Parathyroid adenoma (tissue), 2 donors: ENCODE measurements around the gene FLAD1.

Experiments
- H2AFZ ChIP-seq: fragments of 300-600 bp; sonication (generic); one replicate; pipeline ENCODE4 v1.7.0; 2017; ENCODE audit warnings: antibody characterized with exemption, mild to moderate bottlenecking
- H3K27ac ChIP-seq: fragments of 300-600 bp; sonication (generic); one replicate; pipeline ENCODE4 v1.7.0; 2017
- H3K27me3 ChIP-seq: fragments of 300-600 bp; sonication (generic); one replicate; pipeline ENCODE4 v1.7.0; 2017; ENCODE audit warnings: low read length; ENCODE audit not compliant: control insufficient read depth, insufficient read depth
- H3K36me3 ChIP-seq: fragments of 300-600 bp; sonication (generic); one replicate; pipeline ENCODE4 v1.7.0; 2017; ENCODE audit warnings: low read length; ENCODE audit not compliant: control insufficient read depth, insufficient read depth
- H3K4me1 ChIP-seq: fragments of 300-600 bp; sonication (generic); one replicate; pipeline ENCODE4 v1.7.0; 2017; ENCODE audit warnings: control low read depth
- H3K4me2 ChIP-seq: fragments of 300-600 bp; sonication (generic); one replicate; pipeline ENCODE4 v1.7.0; 2017; ENCODE audit warnings: low read length
- H3K4me3 ChIP-seq: fragments of 300-600 bp; sonication (generic); one replicate; pipeline ENCODE4 v1.7.0; 2017; ENCODE audit warnings: low read depth, low read length
- H3K79me2 ChIP-seq: fragments of 300-600 bp; sonication (generic); one replicate; pipeline ENCODE4 v1.7.0; 2017; ENCODE audit warnings: control low read depth
- H3K9ac ChIP-seq: fragments of 300-600 bp; sonication (generic); one replicate; pipeline ENCODE4 v1.7.0; 2017; ENCODE audit warnings: mild to moderate bottlenecking
- H3K9me3 ChIP-seq: fragments of 300-600 bp; sonication (generic); one replicate; pipeline ENCODE4 v1.7.0; 2017; ENCODE audit warnings: low read length; ENCODE audit not compliant: control insufficient read depth
- TF ChIP-seq, protein P1 (sequence below): fragments of 300-600 bp; sonication (generic); IDR thresholded peaks from one replicate; pipeline ENCODE4 v1.7.0; 2017; ENCODE audit warnings: antibody characterized with exemption, mild to moderate bottlenecking
- donor health status: primary hyperparathyroidism.

The FLAD1 gene

DNA sequence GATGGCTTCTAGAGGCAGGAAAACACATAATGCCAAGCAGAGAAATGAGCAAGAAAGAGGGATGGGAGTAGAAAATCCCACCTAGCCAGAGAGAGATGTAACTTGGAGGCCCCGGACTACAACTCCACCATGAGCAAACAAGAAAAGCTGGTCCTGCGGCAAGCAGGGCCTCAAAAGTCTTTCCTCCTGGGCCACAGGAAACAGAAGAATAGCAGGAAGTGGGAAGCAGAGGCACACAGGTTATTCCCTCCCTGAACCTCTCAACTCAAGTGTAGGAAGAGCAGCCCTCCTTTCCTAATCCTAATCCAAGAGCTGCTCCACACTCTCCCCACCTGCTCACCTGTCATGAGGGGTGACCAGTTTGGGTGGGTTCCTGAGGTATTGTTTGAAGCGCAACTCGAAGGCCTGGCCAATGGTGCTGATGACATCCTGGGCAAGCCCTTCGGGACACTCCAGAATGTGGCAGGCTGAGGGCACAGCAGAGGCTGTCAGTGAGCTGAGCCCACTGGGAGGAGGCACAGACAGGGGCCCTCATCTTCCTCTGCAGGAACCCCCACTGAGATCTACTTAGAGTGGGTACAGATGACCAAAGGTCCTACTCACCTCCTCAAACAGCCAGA, 15.7 kb upstream of the FLAD1 start:
- no peak overlapping the region for H3K4me2 ChIP-seq
- no peaks in the 10 kb centered on the region for H3K79me2 ChIP-seq
- H2AFZ ChIP-seq = no peak overlapping the region
- no peaks in the 10 kb centered on the region for H3K9me3 ChIP-seq
- TF ChIP-seq, protein P1, sequence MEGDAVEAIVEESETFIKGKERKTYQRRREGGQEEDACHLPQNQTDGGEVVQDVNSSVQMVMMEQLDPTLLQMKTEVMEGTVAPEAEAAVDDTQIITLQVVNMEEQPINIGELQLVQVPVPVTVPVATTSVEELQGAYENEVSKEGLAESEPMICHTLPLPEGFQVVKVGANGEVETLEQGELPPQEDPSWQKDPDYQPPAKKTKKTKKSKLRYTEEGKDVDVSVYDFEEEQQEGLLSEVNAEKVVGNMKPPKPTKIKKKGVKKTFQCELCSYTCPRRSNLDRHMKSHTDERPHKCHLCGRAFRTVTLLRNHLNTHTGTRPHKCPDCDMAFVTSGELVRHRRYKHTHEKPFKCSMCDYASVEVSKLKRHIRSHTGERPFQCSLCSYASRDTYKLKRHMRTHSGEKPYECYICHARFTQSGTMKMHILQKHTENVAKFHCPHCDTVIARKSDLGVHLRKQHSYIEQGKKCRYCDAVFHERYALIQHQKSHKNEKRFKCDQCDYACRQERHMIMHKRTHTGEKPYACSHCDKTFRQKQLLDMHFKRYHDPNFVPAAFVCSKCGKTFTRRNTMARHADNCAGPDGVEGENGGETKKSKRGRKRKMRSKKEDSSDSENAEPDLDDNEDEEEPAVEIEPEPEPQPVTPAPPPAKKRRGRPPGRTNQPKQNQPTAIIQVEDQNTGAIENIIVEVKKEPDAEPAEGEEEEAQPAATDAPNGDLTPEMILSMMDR = no peak
- peak overlapping the region; percentile 11 for H3K27ac ChIP-seq
- no peaks in the 10 kb centered on the region for H3K27me3 ChIP-seq
- no peak overlapping the region for H3K4me3 ChIP-seq
- H3K9ac ChIP-seq = no peak overlapping the region
- peaks cover 7% of the 10 kb centered on the region for H3K4me1 ChIP-seq
- H3K36me3 ChIP-seq = no peaks in the 10 kb centered on the region

DNA sequence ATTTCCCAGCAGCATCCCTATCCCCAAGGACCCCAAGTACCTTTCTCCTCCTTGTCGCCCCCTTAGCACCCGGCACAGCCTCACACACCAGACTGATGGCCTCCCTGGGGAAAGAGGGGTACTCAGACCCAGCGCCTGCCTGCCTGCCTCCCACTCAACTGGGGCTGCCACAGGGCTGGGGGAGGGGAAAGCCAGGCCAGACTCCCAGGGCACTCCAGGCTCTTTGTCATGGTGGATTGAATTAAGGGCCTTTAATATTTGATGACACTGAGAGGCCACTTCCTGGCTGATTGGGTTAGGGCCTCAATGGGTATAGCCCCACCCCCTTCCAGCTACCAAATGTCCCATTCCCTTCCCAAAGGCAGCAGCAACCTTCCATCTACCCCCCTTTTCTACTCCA, 14.4 kb upstream of the FLAD1 start:
- TF ChIP-seq, protein P1 = no peak
- Histone ChIP-seq H3K4me1 (peaks cover 7% of the 10 kb centered on the region), H3K9ac (no peak overlapping the region), H3K9me3 (no peaks in the 10 kb centered on the region), H3K27ac (no peak overlapping the region), H3K79me2 (no peaks in the 10 kb centered on the region), H3K36me3 (no peaks in the 10 kb centered on the region), H2AFZ (no peak overlapping the region), H3K27me3 (no peaks in the 10 kb centered on the region), H3K4me2 (no peak overlapping the region), H3K4me3 (no peak overlapping the region)

DNA sequence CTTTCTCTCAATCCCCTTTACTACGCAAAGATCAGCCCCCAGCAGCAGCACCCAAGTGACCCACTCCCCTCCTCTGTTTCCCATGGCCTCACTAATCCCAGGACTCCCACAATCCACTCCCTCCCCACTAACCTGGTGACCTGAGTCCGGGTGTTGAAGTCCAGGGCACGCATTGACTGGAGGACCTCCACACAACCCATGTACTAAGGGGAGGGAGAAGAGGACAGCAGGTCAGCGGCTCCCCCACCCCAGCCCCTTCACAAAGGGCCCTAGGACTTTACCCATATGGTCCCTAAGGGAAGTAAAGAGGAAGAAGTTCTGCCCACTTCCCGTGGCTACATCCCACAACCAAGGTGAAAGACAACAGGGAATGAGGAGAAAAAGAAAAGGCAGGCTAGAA, 13.9 kb upstream of the FLAD1 start:
- no peaks in the 10 kb centered on the region for H3K27me3 ChIP-seq
- H3K9ac ChIP-seq = no peak overlapping the region
- no peaks in the 10 kb centered on the region for H3K79me2 ChIP-seq
- H3K4me1 ChIP-seq = peaks cover 7% of the 10 kb centered on the region
- no peaks in the 10 kb centered on the region for H3K36me3 ChIP-seq
- no peak overlapping the region for H3K4me3 ChIP-seq
- H3K9me3 ChIP-seq = no peaks in the 10 kb centered on the region
- H2AFZ ChIP-seq = no peak overlapping the region
- peak overlapping the region; percentile 19 for H3K27ac ChIP-seq
- TF ChIP-seq, protein P1 = no peak
- H3K4me2 ChIP-seq = no peak overlapping the region

DNA sequence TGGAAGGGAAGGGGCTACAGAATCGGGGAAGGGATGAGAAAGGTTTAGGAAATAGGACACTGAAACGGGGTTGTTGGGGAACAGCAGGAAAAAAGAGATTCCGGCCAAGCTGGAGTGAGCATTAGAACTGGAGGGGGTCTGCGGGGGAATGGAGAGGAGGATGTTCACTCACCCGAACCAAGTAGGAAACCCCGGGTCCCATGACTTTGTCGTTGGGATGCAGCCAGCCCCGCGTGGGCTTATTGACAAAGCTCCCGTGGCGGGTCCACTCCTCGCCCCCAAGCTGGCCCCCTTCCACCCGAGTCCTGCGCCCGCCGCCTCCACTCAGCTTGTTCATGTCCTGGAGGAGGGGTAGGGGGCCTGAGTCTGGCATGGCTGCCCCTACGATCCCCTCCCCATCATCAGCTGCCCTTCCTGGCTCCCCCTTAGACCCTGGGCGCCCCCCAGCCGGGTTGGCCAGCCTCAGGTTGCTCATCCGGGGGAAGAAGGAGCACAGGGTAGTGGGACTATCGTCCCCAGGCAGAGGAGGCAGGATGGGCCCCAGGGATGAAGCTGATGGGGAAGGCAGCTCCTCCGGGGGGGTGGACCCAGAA, 13.2 kb upstream of the FLAD1 start:
- Histone ChIP-seq H3K79me2 (no peaks in the 10 kb centered on the region), H3K27me3 (no peaks in the 10 kb centered on the region), H3K36me3 (no peaks in the 10 kb centered on the region), H3K9ac (no peak overlapping the region), H3K4me3 (peak overlapping the region; percentile 45), H2AFZ (no peak overlapping the region), H3K4me1 (peaks cover 7% of the 10 kb centered on the region), H3K4me2 (peak overlapping the region; percentile 64), H3K27ac (peak overlapping the region; percentile 98), H3K9me3 (no peaks in the 10 kb centered on the region)
- TF ChIP-seq, protein P1 = no peak
